Esophagus squamous epithelium (tissue), 4 donors: Measurements from ENCODE around the gene GRAMD1C.

Experiments used
- CTCF ChIP-seq, 6 experiments: fragments of 450-650 bp in 4 of 6; fragments of 200-600 bp in 2 of 6; sonication (generic) in 2 of 6; IDR thresholded peaks; one replicate each; pipeline ENCODE4 v1.5.1; 2016 to 2019; ENCODE audit warnings: antibody characterized with exemption in 6 of 6, mild to moderate bottlenecking in 4 of 6, moderate library complexity in 4 of 6
- POLR2A ChIP-seq, 4 donors: fragments of 450-650 bp; IDR thresholded peaks; one replicate each; pipeline ENCODE4 v1.6.1; 2017; ENCODE audit warnings: antibody characterized with exemption in 4 of 4, mild to moderate bottlenecking in 4 of 4, moderate library complexity in 3 of 4

GRCh38 chr3:113895964-113896363 is 57.4 kb downstream of the GRAMD1C start:
- TF ChIP-seq CTCF (IDR thresholded peaks at IDR 0.05) (no peak), POLR2A (IDR thresholded peaks at IDR 0.05) (no peak)
